ENCODE results near the gene CSAD.

The CSAD gene, protein sequence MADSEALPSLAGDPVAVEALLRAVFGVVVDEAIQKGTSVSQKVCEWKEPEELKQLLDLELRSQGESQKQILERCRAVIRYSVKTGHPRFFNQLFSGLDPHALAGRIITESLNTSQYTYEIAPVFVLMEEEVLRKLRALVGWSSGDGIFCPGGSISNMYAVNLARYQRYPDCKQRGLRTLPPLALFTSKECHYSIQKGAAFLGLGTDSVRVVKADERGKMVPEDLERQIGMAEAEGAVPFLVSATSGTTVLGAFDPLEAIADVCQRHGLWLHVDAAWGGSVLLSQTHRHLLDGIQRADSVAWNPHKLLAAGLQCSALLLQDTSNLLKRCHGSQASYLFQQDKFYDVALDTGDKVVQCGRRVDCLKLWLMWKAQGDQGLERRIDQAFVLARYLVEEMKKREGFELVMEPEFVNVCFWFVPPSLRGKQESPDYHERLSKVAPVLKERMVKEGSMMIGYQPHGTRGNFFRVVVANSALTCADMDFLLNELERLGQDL

DNA sequence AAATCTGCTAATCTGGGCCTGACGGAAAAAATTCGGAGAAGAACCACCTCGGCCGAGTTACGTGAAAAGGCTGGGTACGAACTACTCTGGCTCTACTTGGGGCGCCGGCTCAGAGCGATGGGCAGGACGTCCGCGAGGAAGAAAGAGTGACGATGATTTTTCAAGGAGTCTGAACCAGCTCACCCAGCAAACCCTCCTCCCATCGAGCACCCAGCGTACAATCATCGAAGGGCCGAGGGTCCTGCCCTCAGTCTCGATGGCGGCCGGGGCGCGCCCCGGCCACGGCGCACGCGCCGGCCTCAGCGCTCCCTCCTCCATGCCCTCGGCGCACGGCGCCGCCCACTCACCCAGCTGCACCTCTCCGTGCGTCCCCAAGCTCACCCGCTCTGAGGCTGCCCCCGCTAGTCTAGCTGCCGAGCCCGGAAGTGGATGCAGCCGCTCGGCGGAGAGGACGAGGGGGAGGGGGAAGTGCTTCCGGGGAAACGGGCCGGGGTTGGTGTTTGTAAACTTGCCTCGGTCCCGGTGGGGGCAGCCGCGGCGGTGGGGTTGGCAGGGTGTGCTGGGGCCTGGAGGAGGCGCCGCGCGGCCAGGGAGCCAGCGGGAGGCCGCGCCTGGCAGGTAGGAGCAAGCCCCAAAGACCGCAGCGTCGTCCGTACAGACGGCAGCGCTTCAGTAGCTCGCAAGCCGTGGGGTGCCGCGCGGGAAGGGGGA, at the start of gene CSAD, which contains the start of gene ZNF740:
Gene CSAD (minus strand): TSS at position 706 of the 711 bp plus-strand sequence. CDS start 7,455 bp downstream, outside the sequence.
Gene ZNF740 (plus strand): TSS at position 503 of the 711 bp plus-strand sequence. CDS start 1,262 bp downstream, outside the sequence.
- peaks cover 31% of the 10 kb centered on the region for H3K36me3 Mint-ChIP-seq

DNA sequence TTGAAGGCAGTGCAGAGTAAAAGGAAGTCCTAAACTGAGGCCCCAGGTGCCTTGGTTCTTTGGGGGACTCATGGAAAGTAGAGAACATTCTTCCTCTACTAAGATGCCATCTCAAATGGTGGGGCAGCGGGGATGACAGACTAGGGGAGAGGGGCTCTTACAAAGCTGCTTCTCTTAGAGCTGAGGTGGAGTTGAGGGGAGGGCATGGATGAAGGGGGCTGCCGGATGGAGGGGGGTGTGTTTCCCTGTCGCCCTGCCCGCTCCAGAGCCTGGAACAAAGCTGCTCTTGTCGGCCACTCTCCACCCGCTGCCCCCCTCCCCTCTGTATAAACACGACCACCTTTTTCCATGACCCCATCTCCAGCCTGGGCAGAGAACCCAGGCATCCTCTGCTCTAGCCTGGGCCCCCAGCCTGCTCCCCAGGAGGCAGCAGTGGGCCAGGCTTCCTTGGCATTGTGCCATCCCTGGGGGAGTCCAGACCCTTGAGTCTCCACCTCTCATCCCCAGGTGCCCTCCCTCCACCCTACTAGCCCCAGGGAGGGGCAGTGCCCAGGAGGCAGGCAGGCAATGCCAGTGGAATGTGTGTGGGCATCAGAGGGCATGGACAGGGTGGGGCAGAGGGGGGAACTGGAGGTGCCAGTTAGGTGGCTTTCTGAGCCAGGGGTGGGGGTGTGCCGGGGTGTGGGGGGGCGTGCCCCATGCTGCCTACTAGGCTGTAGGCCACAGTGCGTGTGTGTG, 49.6 kb upstream of the CSAD start:
- Mint-ChIP-seq H3K4me3 (peak overlapping the region; percentile 1), H3K27ac (peak overlapping the region; percentile 56), H3K27me3 (peaks cover 55% of the 10 kb centered on the region), H3K4me1 (peaks cover 48% of the 10 kb centered on the region), H3K36me3 (peaks cover 4% of the 10 kb centered on the region), H3K9me3 (no peaks in the 10 kb centered on the region)
- no peak for DNase-seq
- CTCF ChIA-PET, result interaction anchor here (2.3 kb wide), 1 partner anchor 17 kb away, joined by 11 read pairs; no protein-coding TSS in a partner anchor

More for the DNA sequence above, at the start of gene CSAD, which contains the start of gene ZNF740:
- H3K4me3 Mint-ChIP-seq, result peak within 1 kb of the TSS; percentile 88
- DNase-seq, result peak; percentile 99
- H3K9me3 Mint-ChIP-seq, result no peaks in the 10 kb centered on the region
- H3K27ac Mint-ChIP-seq, result peak within 1 kb of the TSS; percentile 99
- H3K27me3 Mint-ChIP-seq, result no peaks in the 10 kb centered on the region
- CTCF ChIA-PET, result interaction anchor here (0.6 to 4.1 kb wide), 6 partner anchors 10 to 1929 kb away, joined by 3 to 31 read pairs (median 6); no protein-coding TSS in a partner anchor
- peaks cover 59% of the 10 kb centered on the region for H3K4me1 Mint-ChIP-seq

DNA sequence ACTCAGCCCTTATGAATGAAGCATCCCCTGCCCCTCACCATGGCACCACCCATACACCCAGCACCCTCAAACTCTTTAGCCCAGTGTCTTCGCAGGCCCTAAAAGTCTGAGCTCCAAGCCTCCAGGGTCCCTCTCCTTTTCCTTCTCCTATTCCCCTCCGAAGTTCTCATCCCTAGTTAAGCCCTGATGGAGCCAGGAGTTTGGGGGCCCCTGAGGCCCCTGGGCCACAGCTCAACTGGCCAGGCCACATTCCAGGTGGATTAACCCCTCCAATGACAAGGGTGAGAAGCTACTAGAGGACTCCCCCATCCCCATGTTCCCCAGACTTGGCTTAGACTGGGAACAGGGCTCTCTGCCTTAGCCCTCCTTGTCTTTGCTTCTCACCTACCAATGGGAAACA, 48.7 kb upstream of the CSAD start:
- CTCF ChIA-PET, result interaction anchor here (2.3 kb wide), 1 partner anchor 16 kb away, joined by 11 read pairs; no protein-coding TSS in a partner anchor
- H3K4me3 Mint-ChIP-seq, result no peak overlapping the region
- peak overlapping the region; percentile 21 for H3K27ac Mint-ChIP-seq
- H3K4me1 Mint-ChIP-seq, result peaks cover 52% of the 10 kb centered on the region
- H3K9me3 Mint-ChIP-seq, result no peaks in the 10 kb centered on the region
- no peak for DNase-seq
- peaks cover 54% of the 10 kb centered on the region for H3K27me3 Mint-ChIP-seq
- peaks cover 4% of the 10 kb centered on the region for H3K36me3 Mint-ChIP-seq

DNA sequence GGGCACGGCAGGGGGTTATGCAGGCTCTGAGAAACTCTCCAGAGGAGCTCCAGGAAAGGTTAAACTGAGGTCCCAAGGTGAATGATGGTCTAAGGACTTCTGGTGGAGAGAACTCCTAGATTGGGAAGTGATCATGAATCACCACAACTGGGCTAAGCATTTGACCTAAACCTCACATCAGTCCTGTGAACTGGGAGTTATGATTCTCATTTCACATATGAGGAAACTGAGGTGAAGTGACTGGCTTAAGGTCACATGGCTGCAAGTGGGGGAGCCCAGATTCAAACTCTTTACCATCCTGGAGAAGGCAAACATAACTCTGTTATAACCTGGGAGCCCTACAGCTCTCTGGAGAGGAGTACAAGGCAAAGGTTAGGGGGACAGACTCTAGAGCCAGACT, 47.1 kb upstream of the CSAD start:
- Mint-ChIP-seq H3K27me3 (peaks cover 41% of the 10 kb centered on the region), H3K4me1 (peaks cover 55% of the 10 kb centered on the region), H3K9me3 (no peaks in the 10 kb centered on the region), H3K36me3 (peaks cover 4% of the 10 kb centered on the region), H3K27ac (no peak overlapping the region), H3K4me3 (no peak overlapping the region)
- DNase-seq, result no peak
- CTCF ChIA-PET, result interaction anchor here (1.3 to 2.3 kb wide), 2 partner anchors 14 to 23 kb away, joined by 3 to 11 read pairs; no protein-coding TSS in a partner anchor

DNA sequence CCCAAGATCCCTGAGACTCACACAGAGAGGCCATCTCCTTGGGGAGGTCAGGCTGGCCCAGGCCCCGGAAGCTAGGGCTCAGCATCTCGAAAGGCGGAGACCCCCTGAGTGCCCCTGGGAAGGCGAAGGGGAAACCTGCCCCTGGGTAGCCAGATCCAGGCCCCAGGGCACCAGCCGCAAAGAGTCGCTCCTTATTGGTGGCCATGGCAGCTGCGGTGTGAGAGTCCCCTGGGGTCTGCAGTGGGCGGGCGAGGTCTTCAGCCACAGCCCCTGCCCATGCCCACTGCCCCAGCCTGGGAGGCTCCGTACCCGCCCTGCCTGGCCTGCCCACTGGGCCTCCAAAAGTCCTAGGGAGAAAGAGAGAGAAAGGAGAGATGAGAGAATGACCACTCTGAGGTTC, 46.6 kb upstream of the CSAD start:
- Mint-ChIP-seq H3K36me3 (peaks cover 4% of the 10 kb centered on the region), H3K27ac (no peak overlapping the region), H3K4me3 (no peak overlapping the region), H3K4me1 (peaks cover 55% of the 10 kb centered on the region), H3K27me3 (peaks cover 36% of the 10 kb centered on the region), H3K9me3 (no peaks in the 10 kb centered on the region)
- CTCF ChIA-PET, result interaction anchor here (1.0 to 1.3 kb wide), 2 partner anchors 13 to 24 kb away, joined by 3 read pairs; no protein-coding TSS in a partner anchor
- DNase-seq, result no peak

DNA sequence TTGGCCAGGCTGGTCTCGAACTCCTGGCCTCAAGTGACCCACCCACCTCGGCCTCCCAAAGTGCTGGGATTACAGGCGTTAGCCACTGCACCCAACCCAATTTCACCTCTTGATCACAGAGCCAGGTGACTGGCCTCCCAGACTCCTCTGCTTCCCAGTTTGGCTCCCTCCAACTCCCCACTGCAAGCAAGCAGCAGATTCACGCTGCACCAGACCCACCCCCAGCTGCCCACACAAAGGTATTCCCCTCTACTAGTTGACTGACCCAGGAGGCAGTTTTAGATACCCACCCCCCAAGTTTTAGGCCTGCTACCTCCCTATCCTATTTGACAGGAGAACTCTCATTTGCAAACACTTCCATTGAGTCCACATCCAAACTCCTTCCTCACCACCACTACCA, 46.1 kb upstream of the CSAD start:
- H3K27me3 Mint-ChIP-seq, result peaks cover 35% of the 10 kb centered on the region
- no peak overlapping the region for H3K27ac Mint-ChIP-seq
- H3K9me3 Mint-ChIP-seq, result no peaks in the 10 kb centered on the region
- H3K36me3 Mint-ChIP-seq, result peaks cover 4% of the 10 kb centered on the region
- DNase-seq, result no peak
- CTCF ChIA-PET, result interaction anchor here (1.0 kb wide), 1 partner anchor 12 kb away, joined by 3 read pairs; no protein-coding TSS in a partner anchor
- no peak overlapping the region for H3K4me3 Mint-ChIP-seq
- H3K4me1 Mint-ChIP-seq, result peaks cover 58% of the 10 kb centered on the region

DNA sequence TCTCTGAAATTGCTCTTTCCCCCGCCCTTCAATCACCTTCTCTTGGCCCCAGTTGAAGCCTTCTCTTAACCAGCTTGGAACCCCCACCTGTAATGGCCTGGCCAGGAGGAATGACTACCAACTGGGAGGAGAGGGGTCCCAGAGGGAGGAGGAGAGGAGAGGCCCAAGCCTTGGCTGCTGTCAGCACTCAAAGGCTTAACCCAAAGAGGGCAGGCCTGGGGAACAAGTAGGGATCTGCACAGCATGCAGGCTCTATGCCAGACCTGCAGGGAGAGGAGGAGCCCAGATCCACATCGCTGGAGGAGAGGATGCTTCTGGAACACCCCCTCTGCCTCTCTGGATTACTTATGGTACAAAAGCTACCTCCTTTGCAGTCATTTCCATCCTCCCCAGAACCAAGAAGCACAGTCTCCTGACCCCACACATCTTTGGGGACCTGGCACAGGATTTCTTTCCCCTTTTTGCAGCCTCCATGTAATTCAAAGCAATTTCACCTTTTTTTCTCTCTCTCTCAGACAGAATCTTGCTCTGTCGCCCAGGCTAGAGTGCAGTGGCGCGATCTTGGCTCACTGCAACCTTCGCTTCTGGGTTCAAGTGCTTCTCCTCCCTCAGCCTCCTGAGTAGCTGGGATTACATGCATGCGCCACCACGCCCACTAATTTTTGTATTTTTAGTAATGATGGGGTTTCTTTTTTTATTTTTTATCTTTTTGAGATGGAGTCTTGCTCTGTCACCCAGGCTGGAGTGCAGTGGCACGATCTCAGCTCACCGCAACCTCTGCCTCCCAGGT, 45.1 kb upstream of the CSAD start:
- peaks cover 4% of the 10 kb centered on the region for H3K36me3 Mint-ChIP-seq
- H3K27ac Mint-ChIP-seq, result no peak overlapping the region
- H3K4me3 Mint-ChIP-seq, result no peak overlapping the region
- no peaks in the 10 kb centered on the region for H3K9me3 Mint-ChIP-seq
- H3K4me1 Mint-ChIP-seq, result peaks cover 58% of the 10 kb centered on the region
- CTCF ChIA-PET, result interaction anchor here (1.8 kb wide), 1 partner anchor 26 kb away, joined by 6 read pairs; a partner anchor contains a TSS
- no peak for DNase-seq
- peaks cover 27% of the 10 kb centered on the region for H3K27me3 Mint-ChIP-seq

DNA sequence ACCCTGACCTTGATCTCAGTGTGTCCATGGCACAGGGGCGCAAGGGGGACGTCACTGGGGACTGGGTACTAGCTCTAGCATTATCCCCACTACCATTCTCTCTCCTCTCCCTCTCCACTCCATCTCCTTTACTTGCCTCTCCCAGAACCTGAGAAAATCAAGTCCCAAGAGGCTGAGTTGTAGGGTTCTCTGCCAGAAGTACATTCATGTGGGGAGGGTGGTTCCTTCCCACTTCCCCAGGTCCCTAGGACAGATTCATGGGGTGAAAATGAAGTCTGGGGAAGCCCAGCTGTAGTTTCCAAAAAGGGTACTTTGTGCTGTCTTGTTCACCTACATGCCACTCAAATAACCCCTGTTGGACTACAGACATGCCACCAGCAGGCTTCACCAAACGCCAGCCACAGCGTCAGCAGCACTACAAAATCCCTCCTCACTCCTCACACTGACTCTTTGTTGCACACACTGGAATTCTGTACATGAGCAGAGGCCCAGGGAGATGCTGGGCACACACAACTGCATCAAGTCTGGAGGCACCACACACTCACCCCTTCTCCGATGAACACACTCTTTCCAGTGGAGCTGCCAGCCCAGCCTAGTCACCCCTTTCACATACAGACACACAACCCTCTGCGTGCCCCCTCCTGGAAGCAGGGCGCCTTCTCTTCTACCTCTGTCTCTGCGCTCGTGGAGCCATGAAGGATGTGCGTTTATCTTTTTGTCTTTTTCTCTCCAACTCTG, 44.3 kb upstream of the CSAD start:
- Mint-ChIP-seq H3K9me3 (no peaks in the 10 kb centered on the region), H3K4me1 (peaks cover 59% of the 10 kb centered on the region), H3K27me3 (peaks cover 20% of the 10 kb centered on the region), H3K4me3 (no peak overlapping the region), H3K27ac (peak overlapping the region; percentile 75), H3K36me3 (peaks cover 4% of the 10 kb centered on the region)
- CTCF ChIA-PET, result interaction anchor here (1.2 to 1.8 kb wide), 2 partner anchors 13 to 27 kb away, joined by 4 to 6 read pairs; a partner anchor contains a TSS
- no peak for DNase-seq

DNA sequence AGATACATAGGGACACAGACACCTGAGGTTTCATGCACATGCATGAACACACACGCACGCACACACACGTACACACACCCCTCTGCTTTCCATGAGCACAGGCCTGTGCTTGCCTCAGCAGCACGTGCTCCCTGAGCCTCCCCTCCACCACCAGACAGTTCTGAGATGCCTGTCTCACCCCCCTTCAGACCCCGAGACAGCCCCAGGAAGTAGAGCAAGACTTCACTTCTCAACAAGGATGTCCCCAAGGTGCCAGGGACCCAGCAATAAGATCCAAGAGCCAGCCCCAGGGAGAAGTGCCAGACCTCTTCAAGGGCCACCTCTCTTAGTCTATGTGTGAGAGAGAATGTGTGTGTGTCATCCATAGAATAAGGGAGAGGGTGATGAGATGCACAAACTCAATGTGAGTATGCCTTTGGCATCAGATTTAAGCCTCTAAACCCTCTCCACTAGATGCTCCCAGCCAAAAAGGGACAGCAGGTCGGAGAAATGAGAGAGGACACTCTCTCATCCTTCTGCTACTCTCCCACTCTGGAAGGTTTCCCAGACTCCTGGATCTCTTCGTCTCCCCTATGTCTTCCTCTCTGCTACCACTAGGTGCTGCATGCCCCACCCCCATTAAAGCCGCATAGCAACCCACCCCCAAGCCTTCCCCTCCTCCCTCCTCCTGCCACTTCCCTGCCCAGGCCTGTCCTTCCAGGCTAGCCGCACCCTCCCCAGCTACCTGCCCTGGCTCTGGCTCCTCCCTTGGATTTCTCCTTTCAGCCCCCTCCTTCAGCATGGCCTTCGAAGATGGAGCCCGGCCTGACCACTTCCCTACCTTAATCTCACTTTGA, 43.6 kb upstream of the CSAD start:
- peak overlapping the region; percentile 55 for H3K4me3 Mint-ChIP-seq
- H3K4me1 Mint-ChIP-seq, result peaks cover 63% of the 10 kb centered on the region
- peaks cover 8% of the 10 kb centered on the region for H3K36me3 Mint-ChIP-seq
- peaks cover 15% of the 10 kb centered on the region for H3K27me3 Mint-ChIP-seq
- H3K9me3 Mint-ChIP-seq, result no peaks in the 10 kb centered on the region
- CTCF ChIA-PET, result interaction anchor here (1.2 to 2.5 kb wide), 3 partner anchors 10 to 27 kb away, joined by 4 to 11 read pairs (median 6); no protein-coding TSS in a partner anchor
- peak overlapping the region; percentile 85 for H3K27ac Mint-ChIP-seq
- no peak for DNase-seq

DNA sequence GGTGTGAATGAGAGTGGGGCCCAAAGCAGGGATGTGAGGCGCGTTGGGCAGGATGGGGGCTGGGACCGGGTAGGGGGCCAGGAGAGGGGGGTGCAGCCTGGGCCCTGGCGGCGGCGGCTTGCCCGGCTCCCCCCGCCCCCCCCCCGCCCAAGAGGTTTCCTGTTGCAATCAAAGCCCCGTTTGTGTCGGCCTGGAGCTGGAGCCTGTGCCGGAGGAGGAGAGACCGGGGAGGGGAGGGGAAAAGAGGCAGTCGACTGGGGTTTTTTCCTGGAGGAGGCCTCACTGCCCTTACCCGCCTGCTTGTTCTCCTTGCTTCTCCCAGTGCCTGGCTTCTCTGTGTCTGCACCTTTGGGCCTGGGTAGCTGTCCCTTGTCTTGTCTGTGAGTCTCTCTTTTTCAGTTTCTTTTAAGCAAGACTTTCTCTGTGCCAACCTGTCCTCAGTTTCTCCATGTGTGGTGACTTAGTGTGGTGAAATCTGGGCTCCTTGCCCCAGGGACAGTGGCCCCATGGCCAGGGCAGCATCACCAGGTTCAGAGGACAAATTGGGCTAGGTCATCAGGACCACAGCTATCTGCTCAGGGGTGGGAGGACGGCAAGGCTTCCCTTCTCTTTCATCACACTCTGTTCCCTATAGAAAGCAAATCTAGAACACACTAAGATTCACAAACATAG, 42.8 kb upstream of the CSAD start:
- Mint-ChIP-seq H3K9me3 (no peaks in the 10 kb centered on the region), H3K4me1 (peaks cover 68% of the 10 kb centered on the region), H3K4me3 (peak overlapping the region; percentile 55), H3K27me3 (peaks cover 15% of the 10 kb centered on the region), H3K27ac (peak overlapping the region; percentile 85), H3K36me3 (peaks cover 13% of the 10 kb centered on the region)
- CTCF ChIA-PET, result interaction anchor here (1.7 to 2.5 kb wide), 2 partner anchors 10 to 28 kb away, joined by 6 to 11 read pairs; no protein-coding TSS in a partner anchor
- peak; percentile 66 for DNase-seq

DNA sequence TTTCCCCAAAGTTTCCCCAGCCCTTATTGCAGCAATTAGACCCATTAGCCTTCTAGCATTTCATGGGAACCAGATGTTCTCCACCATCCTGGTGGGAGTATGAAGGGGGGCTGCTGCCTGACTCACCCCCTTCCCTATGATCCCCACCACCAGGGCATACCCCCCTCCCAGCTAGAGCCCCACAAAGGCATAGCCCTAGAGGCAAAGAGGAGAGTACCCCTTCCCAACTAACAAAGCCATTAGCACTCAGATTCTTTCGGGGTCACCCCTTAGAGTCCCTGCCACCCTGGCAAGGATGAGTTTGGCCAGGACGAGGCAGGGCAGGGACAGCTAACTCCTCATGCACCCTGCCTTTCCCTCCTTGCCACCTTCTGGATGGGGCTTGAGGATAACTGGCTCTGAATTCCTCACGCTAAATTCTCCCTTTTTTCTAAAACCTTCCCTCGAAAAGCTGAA, 42.1 kb upstream of the CSAD start:
- Mint-ChIP-seq H3K9me3 (no peaks in the 10 kb centered on the region), H3K4me1 (peaks cover 72% of the 10 kb centered on the region), H3K36me3 (peaks cover 14% of the 10 kb centered on the region), H3K27ac (peak overlapping the region; percentile 88), H3K4me3 (peak overlapping the region; percentile 55), H3K27me3 (peaks cover 15% of the 10 kb centered on the region)
- no peak for DNase-seq
- CTCF ChIA-PET, result interaction anchor here (0.9 to 2.5 kb wide), 3 partner anchors 9 to 28 kb away, joined by 3 to 11 read pairs (median 6); no protein-coding TSS in a partner anchor
